ENCODE data around the gene PRKAB2.
"Not testable (repeated sequence)": the region's sequence is repeated elsewhere in the genome, so short reads cannot be mapped to it uniquely, and the experiment has no call there.

PRKAB2 gene

DNA sequence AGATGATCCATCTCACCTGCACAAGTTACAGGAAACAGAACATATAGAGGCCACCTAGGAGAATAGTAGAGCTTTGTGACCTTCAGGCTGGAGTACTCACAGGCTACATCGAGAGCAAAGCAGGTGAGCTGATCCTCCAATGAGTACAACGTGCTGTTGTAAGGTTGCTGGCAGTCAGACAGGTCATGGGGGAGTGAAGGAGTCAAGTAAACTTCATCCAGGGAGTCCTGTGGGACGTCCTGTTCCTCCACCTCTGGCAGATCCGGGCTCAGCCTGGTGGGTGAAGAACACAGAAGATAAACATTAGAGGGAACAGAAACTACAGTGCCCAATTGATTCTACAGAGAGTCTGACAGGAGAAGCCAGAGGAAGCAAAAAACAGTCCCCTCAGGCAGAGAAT is 62.5 kb downstream of the PRKAB2 start:
- DNase-seq (ENCODE audit: low read depth), result no peak

DNA sequence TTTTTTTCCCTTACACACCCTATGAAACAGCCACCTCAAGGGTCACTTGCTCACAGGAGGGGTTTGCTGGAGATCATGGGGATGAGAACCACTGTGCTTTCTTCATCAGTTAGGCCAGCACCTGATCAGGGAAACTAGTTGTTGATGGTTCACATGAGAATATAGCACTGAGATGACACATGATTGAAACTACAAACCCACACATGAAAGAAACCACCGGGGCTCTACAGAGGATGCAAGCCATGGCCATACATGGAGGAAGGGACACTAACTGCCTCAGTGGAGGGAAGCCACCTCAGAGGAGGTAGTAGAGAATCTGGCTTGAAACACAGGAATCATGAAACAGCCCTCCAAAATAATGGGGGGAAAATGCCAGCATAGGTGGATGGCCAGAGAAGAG is 63.2 kb downstream of the PRKAB2 start:
- DNase-seq (ENCODE audit: low read depth), result no peak

DNA sequence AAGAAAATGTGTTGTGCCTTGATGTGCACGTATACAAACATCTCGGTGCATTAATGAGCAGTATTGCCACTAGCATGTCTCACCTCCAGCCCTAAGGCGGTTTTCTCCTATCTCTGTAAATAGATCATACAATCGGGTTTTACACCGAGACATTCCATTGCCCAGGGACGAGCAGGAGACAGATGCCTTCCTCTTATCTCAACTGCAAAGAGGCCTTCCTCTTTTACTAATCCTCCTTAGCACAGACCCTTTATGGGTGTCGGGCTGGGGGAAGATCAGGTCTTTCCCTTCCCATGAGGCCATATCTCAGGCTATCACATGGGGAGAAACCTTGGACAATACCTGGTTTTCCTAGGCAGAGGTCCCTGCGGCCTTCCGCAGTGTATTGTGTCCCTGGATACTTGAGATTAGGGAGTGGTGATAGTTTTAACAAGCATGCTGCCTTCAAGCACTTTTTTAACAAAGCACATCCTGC is 65.8 kb downstream of the PRKAB2 start:
- not testable (repeated sequence) for DNase-seq (ENCODE audit: low read depth)

DNA sequence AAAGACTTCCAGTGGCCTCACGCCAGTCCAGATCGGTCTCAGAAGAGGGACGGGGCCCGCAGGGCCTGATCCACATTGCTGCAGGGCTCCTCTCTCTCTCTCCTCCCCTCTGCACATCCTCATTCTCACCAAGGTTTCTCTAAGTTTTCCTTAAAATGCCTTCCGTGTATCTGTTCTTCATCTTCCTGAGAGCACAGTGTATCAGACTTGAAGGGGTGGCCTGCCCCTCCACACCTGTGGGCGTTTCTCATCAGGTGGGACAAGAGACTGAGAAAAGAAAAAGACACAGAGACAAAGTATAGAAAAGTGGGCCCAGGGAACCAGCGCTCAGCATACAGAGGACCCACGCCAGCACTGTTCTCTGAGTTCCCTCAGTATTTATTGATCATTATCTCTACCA is 66.4 kb downstream of the PRKAB2 start:
- DNase-seq (ENCODE audit: low read depth), result no peak

Measured in activated T-helper 9 cell treated with anti-CD3 and anti-CD28 coated beads, Interleukin-2, amount 50 U/mL, for 16 hours (primary cell).